HG02943 (cell line): ENCODE data around the gene OR9A2.
A peak's percentile ranks its signal among the peaks of the same experiment; 100 is the strongest.

Experiments
- ATAC-seq: cut with Tn5 transposase; IDR thresholded peaks from one replicate; pipeline ENCODE4 v1.9.1; 2021; ENCODE audit warnings: mild to moderate bottlenecking, low read depth, moderate library complexity; ENCODE audit not compliant: unreplicated experiment

OR9A2 gene

GRCh38 chr7:143023047-143023446, 3.9 kb downstream of the OR9A2 start:
- no peak for ATAC-seq

GRCh38 chr7:143018931-143019330, 8.0 kb downstream of the OR9A2 start:
- ATAC-seq: no peak

- no peak for ATAC-seq
Measured at GRCh38 chr7:143016996-143017395, 9.9 kb downstream of the OR9A2 start.

DNA sequence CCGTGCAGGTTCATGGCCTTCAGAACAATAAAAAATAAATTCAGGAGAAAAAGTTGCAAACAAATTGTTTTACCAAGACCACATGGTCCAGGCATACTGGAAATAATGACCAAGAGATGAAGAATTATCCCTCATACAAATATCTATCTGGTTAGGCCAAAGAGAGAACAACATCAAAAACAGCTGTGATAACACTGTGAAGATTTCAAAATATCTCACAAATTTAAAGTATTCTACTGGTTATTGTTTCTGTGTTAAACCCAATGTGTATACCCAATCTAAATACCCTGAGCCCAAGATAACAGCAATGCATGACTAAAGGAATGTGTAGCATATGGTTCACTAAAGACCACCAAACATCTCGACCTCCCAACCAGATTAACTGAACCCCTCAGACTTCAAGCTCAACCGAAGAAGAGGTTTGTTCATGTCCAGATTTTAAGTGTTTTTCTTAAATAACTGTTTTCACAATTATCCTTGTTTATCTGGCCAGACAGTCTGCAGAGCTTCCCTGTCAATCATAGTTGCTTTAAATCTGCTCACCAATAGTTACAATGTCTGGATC, 10.9 kb downstream of the OR9A2 start:
- no peak for ATAC-seq

DNA sequence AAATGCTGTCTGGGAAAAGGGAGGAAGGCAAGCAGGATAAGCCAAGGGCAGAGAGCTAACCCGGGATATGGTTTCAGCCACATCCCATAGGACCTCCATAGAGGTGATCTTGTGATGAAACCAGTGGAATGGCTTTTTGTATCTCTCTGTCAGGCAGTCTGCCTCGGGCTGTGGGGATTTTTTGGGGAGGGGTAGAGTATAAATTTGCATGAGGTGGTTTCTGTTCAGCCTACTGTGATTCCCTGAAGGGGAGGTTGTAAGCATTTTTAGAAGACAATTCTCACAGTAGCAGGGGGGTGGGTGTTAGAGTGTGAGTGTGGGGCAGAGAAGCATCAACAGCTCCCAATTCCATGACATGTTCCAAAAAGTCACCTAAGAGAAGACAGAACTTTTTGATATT, 11.8 kb downstream of the OR9A2 start:
- peak; percentile 90 for ATAC-seq

GRCh38 chr7:143013893-143014292, 13.0 kb downstream of the OR9A2 start:
- no peak for ATAC-seq

GRCh38 chr7:143013473-143013872, 13.5 kb downstream of the OR9A2 start:
- no peak for ATAC-seq

DNA sequence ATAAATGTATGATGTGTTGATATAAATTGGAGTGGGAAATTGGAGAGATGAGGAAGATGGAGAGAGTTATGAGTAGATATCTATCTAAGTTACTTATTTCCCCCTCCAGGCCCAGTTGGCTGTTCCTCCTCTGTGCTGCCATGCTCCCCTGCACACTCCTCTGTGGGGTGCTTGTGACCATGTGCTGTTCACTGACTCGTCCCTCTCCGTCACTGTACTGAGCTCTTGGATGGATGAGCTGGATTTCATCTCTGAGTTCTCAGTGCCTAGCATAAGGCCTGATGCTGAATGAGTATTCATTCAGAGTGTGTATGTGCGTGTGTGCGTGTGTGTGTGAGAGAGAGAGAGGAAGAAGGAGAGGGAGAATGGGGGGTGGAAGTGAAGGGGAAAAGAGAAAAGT, 14.5 kb downstream of the OR9A2 start:
- ATAC-seq: no peak

GRCh38 chr7:143012001-143012400, 14.9 kb downstream of the OR9A2 start:
- no peak for ATAC-seq

DNA sequence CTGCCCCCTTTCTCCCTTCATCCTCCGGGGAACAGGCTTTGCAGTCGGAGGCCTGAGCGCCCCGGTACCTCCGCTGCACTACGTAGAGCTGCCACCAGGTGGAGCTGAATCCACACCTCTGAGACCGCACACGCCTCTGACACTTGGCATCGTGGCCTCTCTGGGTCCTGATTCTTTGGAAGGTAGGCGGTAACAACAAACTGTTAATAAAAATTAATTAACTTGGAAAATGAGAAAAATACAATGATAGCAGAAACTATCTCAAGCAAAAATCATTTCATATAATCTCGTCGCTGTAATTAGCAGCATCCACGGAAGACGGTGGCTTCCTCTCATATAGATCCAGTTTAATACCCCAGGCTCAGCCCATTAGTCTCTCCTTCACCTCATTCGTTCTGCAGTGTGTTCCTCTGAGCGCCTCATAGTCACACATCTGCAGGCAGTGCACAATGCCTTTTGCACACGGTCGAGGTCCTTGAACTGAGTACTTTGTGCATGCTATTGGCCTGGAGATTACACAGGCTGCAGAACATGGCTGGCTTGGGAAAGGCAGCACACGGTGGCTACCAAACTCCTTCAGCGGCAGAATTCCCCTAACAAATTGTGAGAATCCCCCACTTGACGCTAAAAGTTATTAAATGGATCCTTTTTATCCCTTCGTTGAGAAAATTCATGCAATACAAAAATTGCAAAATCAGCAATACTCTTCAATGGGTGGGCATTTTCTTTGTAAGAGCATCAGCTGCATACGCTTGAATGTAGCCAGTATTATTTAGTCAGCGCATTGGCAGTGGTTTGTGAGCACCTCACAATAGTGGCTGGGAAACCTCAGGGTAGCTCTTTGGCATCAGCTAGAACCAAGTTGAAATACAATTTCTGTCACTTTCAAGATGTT, 18.7 kb downstream of the OR9A2 start:
- ATAC-seq: peak; percentile 89

GRCh38 chr7:143005632-143006260, 21.2 kb downstream of the OR9A2 start:
- ATAC-seq: no peak

DNA sequence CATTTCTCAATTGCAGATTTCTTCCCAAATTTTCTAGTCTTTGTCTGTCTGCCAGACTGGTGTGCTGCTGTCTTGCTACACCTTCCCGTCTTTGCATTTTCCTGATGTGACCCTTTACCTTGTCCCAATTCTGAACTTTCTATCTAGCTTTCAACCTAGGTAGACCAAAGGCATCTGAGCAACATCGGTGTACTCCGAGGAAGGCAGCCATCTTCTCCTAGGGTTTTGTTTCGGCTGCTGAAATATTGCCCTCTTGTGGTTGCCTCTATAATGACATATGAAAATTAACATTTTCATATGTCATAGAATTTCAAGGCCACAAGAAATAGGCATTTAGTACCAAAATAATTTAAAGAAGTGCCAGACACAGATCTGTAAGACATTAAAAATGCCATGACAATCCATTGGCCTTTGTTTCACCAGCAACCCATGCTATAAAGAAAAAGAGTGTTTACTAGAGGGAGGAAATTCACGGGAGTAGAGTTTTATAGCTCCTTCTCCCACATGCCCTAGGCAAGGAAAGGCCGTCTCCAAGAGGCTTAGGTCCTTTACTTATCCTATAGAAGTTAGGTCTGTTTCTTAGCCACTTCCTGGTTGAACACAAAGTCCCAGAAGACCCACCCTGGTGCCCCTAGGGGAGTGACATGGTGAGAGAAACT, 23.4 kb downstream of the OR9A2 start:
- no peak for ATAC-seq

GRCh38 chr7:143002898-143003297, 24.0 kb downstream of the OR9A2 start:
- no peak for ATAC-seq

DNA sequence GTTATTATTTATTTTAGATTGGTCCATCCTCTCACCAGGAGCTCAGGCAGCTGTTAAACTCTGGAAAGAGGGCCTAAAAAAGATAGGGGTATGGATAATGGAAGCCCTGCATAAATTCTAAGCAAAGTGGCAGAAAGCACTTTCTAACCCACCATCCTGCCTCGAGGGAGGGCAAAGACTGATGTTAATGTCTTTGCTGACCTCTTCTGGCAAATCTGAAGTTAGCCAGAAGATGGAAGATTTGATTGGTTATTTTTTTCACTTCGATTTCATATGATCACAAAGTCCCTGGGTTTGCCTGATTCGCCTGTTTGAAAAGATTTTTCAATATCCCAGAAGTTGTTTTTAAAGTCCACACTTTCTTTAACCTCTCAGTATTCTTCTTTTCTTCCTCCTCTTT, 24.8 kb downstream of the OR9A2 start:
- ATAC-seq: no peak

DNA sequence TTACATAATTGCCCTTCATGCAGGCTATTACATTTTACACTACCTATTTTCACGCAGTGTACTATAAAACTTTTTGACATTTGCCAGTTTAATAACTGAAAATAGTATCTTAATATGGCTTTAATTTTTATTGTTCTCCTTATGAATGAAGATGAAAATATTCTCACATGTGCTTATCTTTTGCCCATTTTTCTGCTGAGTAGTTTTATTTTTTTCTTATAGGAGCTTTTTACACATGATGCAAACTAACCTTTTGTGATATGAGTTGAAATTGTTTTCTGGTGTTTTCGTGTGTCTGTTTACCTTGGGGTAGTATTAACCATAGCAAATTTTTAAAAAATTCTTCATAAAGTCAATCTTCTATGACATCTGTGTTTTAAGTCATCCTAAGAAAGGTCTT, 26.3 kb downstream of the OR9A2 start:
- no peak for ATAC-seq

DNA sequence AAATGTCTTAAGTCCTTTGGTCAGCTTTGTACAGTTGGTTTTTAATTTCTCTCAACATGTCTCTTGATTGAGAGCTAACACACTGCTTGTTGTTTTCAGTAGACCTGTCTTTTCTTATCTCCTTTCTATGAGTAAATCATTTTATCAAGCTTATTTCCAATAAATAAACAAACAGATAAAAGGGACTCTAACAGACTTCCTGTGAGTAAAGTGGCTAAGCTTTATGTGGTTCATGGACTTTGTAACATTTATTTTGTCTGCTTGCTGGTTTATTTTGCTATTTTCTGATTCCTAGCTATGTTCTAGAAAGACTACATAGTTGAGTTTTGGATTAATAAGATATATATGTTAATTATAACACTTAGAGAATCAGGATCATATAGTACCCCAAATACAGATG, 27.1 kb downstream of the OR9A2 start:
- no peak for ATAC-seq

GRCh38 chr7:142998966-142999365, 28.0 kb downstream of the OR9A2 start:
- ATAC-seq: no peak

DNA sequence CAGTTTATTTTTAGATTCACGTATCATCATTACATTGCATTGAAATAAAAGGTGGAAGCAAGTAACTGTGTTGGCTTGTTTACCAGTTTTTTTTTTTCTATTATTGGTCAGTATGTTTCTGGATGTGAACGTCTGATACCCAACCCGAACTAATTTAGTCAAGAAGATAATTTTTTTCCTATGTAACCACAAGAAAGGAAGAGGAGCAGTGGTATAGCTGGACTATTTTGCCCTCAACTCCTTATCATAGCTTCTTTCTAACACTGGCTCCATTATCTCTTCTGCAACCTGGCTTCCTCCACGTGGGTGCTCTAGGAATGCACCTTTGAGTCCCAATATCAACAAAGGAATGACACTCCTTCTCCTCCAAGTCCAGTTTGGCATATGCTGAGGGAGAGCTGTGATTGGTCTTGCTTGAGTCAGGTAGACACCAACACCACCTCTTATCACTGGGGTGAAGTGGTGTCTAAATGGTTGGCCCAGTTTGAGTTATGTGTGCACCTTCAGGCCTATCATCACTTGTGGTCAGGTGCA, 29.4 kb downstream of the OR9A2 start:
- ATAC-seq: no peak

- no peak for ATAC-seq
Measured at GRCh38 chr7:142992427-142992826, 34.5 kb downstream of the OR9A2 start.

DNA sequence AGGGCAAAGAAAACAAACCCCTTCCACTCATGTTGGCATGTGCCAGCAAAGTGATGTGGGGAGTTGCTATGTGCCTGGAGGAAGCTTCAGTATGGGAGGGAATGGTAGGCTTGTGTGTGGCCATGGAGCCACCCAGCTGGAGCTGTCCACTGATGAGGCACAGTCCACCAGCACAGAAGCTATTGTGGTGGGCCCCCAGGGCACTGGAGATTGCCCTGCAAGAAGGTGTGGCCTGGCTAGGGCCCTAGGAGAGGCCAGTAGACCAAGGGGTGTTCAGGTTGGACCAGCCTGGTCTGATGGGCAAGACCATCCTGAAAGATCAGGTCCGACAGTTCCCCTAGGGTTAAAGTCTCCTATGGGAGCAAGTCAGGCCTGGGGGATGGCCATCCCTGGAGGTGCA, 42.6 kb downstream of the OR9A2 start:
- ATAC-seq: no peak

DNA sequence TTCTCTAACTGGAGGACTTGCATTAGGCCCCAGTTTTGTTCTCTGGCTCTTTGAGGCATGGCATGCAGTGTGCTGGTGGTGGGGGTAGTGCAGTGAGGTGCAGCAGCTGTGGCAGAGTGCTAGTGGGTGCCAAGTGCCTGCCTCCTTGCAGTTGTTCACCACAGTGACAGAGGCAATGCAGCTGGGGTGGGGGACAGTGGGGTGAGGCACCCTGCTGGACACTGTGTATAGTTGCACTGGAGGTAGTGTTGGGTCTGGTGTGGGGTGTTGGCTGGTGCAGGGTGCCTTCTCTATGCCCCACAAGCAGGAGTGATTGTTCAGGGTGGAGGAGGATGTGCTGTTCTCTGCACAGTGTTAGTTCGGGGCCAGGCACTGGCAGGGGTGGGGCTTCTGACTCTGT, 43.1 kb downstream of the OR9A2 start:
- ATAC-seq: no peak
